Measurements from ENCODE around the gene C11orf16.
"Not testable (repeated sequence)": the region's sequence is repeated elsewhere in the genome, so short reads cannot be mapped to it uniquely, and the experiment has no call there.

C11orf16 gene

DNA sequence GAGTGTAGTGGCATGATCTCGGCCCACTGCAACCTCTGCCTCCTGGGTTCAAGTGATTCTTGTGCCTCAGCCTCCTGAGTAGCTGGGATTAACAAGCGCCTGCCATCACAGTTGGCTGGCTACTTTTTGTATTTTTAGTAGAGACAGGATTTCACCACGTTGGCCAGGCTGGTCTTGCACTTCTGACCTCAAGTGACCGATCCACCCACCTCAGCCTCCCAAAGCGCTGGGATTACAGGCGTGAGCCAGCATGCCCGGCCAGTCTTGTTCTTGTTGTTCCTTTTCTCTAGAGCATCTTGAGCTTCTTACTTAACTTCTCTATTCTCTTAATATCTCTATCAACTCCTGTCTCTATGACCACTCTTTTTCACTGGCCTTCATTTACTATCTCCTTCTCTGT lies 51.2 kb downstream of the C11orf16 start:
- DNase-seq = not testable (repeated sequence)

DNA sequence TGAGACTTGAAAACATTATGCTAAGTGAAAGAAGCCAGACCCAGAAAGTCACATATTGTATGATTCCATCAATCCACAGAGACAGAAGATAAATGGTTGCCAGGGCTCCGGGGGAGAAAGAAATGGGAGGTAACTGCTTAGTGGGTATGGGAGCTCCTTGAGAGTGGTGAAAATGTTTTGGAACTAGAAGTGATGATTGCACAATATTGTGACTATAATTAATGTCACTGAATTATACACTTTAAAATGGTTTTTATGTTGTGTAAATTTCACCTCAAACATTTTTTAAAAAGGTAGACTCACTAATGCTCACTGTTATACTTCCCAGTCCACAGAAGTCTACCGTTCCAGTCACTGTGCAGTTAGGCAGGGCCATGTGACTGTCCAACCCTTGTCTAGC lies 54.0 kb downstream of the C11orf16 start:
- no peak for DNase-seq

DNA sequence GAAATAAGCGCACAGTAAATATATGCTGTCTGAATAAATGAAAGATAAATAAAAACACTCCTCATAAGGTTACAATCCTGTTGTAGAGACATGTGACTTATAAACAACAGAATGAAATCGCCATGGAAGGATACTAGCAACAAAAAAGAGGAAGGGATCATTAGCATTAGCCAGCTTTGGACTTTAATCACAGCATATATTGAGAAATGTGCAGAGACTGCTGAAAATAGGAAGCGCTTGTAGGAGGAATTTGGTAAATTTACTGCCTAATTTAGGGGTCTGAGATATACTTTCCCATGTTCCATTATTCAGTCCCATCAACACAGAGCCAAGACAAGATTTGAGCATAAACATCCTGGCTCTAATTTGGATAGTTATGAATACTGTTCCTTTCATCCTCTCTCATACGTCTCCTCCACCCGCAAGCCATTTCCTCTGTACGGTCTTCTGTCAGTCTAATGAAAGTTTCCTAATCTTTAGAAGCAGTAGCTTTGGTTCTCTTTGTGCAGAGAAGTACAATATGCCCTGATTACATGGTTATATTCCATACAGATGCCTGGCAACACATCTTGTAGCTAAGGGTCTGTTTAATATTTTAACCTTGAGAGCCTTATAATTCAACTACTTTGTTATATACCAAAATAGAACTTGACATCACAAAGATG lies 58.9 kb downstream of the C11orf16 start:
- DNase-seq = no peak

DNA sequence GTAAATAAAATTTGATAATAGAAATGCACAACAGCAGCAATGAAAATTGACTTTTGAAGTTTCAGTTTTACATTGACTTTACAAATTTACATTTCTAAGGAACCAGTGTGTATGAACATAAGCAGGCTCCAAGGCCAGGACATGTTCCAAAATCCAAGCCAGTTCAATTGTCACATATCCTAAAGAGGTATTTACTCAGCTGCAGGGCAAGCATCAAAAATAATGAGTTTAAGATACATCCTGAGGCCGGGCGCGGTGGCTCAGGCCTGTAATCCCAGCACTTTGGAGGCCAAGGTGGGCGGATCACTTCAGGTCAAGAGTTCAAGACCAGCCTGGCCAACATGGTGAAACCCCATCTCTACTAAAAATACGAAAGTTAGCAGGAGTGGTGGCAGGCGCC lies 60.8 kb downstream of the C11orf16 start:
- no peak for DNase-seq

DNA sequence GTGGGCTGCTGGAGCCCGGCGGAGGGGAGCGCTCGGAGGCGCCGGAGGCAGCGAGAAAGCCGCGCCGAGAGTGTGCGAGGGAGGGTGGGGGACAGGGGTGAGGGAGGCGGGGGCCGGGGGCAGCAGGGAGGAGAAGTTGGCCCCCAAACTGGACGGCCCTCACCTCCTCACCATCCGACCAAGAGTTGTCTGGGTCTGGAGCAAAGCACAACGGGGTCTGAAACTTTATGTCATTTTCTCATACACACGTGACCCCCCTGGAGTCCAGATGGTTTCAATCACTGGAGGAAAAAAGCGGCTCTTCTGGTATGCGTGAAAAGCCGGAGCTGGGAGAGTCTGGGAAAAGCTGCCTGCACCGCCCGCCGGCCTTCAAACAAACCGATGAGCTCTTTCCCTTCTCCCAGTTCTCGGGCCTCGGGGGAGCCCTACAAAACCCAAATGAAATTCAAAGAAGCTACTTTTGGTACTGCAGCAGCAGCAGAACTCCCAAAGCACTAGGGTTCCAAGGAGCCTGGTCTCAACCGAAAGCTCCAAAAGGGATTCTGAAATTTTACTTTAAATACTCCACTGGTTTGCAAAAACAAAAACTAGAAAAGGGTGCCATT lies 61.5 kb downstream of the C11orf16 start:
- DNase-seq = no peak

DNA sequence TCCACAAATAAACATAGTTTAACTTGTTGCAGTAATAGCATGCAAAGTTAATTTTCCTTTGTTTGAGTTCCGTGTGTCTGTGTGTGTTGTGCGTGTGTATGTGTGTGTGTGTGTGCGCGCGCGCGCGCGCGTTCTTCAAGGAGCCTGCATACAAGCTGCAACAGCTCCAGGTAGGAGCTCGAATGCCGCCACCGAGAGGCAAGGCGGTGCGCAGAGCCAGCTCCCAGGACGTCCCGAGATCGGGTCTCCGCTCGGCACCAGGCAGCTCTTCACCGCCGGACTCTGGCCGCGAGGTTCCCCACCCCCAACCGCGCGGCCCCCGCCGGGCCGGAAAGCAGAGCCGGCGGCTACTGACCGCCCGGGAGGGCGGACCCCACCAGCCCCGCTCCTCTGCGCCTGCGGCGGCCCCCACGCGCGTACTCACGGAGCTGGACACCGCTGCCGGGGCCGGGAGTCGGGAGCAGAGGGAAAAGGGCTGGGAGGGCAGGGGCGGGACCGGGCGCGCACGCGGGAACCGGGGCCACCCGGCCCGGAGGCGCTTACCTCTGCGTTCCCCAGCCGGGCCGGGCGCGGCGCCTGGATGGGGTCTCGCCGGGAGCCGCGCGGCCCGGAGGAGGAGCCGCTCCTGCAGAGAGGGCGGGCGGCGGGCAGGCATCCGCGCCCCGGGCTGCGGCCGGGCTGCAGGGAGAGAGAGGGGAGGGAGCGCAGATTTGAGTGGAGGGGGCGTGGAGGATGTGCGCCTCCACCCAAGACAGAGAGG lies 62.2 kb downstream of the C11orf16 start:
- peak; percentile 1 to 6 for DNase-seq
